Psoas muscle (tissue), 8 donors: ENCODE results near the gene SMG6. TPM values are rescaled to one million over a fixed set of nuclear protein-coding genes. Genes with fewer than 3 reads are reported as not detected.

Experiments used
- ATAC-seq, 4 donors: fragments of 200-7000 bp; cut with Tn5 transposase; one replicate each; pipeline ENCODE4 v1.9.1; 2020; ENCODE audit warnings: moderate library complexity in 3 of 4, mild to moderate bottlenecking in 2 of 4
- DNase-seq, 2 donors: peaks; one replicate each; pipeline ENCODE4 v3.0.0-alpha.2; 2020
- H3K27ac ChIP-seq: fragments of 200-600 bp; one replicate; pipeline ENCODE4 v1.8.0; 2022
- H3K27me3 ChIP-seq, 3 donors: fragments of 200-600 bp in 1 of 3; one replicate each; pipeline versions ENCODE4 v1.6.1 to v1.8.0; 2013 to 2022; ENCODE audit warnings: low read length in 2 of 3, mild to moderate bottlenecking in 2 of 3, moderate library complexity in 1 of 3; ENCODE audit not compliant: insufficient read depth in 3 of 3
- H3K36me3 ChIP-seq, 2 donors: fragments of 200-600 bp in 1 of 2; one replicate each; pipeline versions ENCODE4 v1.6.1 to v1.8.0; 2013 to 2022; ENCODE audit warnings: low read depth in 1 of 2, mild to moderate bottlenecking in 1 of 2, moderate library complexity in 1 of 2; ENCODE audit not compliant: insufficient read depth in 1 of 2
- H3K4me1 ChIP-seq: fragments of 200-600 bp; one replicate; pipeline ENCODE4 v1.8.0; 2022
- H3K4me3 ChIP-seq: fragments of 200-600 bp; one replicate; pipeline ENCODE4 v1.8.0; 2022; ENCODE audit warnings: mild to moderate bottlenecking
- H3K9me3 ChIP-seq: fragments of 200-600 bp; one replicate; pipeline ENCODE4 v1.8.0; 2022
- WGBS, 3 donors: extraction: QIAGEN DNeasy Blood & Tissue Kit; methylation state at CpG; one replicate each; pipeline versions ENCODE4 v1.1.6 to v1.1.7; 2013; 5-methylcytosine and 5-hydroxymethylcytosine counted together
- intact Hi-C, 2 donors: fragments of 100-400 bp; cut with DNase I; formaldehyde crosslinking; loops; one replicate each; pipeline versions ENCODE4 v1.11.0 to v1.14.2; 2022
- polyA plus RNA-seq, 3 donors: library from polyadenylated mRNA; stranded (reverse); fragments of 200-250 nt; gene quantifications; one replicate each; pipeline ENCODE4 v1.2.3, GENCODE V29; 2013
- total RNA-seq, 4 donors: library from RNA; stranded (reverse); fragmentation: NEBNext Ultra II Directional in 2 of 4; extraction: Animal tissue kit (Norgen Biotek cat#: 25700) in 2 of 4; gene quantifications; one replicate each; pipeline versions ENCODE4 v1.2.1 to v1.2.4, GENCODE V29; 2021 to 2023
- TF ChIP-seq, protein P1 (sequence below): fragments of 200-600 bp; IDR thresholded peaks from one replicate; pipeline ENCODE4 v1.8.0; 2022; ENCODE audit warnings: antibody characterized with exemption
- donor health status: healthy with polysubstance abuse.
- donor health status: DM: no; HTN: no; CAD: no; lungs with moderate emphysema.
- donor health status: Bipolar disorder and iron deficiency.
- donor health status: healthy.
- donor health status: DM: yes; HTN: yes; CAD: no.
- donor health status: DM: no; HTN: no; CAD: no.
- donor health status: DM: no; HTN: no; CAD: no.
- donor health status: DM: yes; HTN: yes; CAD: no.

The SMG6 gene
- total and polyA plus RNA-seq, 7 donors: 9.4 to 24.1 (median 16.3) TPM

DNA sequence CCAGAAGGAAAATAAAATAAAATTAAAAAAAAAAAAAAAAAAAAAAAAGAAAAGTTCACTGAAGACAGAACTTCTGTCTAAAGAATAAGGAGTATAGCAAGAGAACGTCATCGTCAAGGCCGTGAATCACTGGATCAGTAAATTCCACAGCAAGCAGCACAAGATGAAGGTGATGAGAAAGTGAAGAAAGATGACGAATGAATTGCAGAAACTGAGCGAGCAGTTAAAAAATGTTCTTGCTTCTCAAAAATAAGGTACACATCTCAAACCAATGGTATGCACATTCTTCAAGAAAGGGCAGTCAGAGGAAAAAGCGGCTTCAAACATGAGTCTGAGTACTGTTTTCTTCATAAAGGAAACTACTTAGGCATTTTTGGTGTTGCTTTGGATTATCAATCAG lies 104.7 kb downstream of the SMG6 start:
- TF ChIP-seq, protein P1, sequence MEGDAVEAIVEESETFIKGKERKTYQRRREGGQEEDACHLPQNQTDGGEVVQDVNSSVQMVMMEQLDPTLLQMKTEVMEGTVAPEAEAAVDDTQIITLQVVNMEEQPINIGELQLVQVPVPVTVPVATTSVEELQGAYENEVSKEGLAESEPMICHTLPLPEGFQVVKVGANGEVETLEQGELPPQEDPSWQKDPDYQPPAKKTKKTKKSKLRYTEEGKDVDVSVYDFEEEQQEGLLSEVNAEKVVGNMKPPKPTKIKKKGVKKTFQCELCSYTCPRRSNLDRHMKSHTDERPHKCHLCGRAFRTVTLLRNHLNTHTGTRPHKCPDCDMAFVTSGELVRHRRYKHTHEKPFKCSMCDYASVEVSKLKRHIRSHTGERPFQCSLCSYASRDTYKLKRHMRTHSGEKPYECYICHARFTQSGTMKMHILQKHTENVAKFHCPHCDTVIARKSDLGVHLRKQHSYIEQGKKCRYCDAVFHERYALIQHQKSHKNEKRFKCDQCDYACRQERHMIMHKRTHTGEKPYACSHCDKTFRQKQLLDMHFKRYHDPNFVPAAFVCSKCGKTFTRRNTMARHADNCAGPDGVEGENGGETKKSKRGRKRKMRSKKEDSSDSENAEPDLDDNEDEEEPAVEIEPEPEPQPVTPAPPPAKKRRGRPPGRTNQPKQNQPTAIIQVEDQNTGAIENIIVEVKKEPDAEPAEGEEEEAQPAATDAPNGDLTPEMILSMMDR: no peak
- H3K9me3 ChIP-seq: no peaks in the 10 kb centered on the region
- no peak overlapping the region for H3K4me3 ChIP-seq
- no peak overlapping the region for H3K27ac ChIP-seq
- peaks cover 30% of the 10 kb centered on the region for H3K4me1 ChIP-seq
- 86 to 88% (median 87%) methylated on average over 6 of the region's 6 CpGs for WGBS, 3 donors
- no peaks in the 10 kb centered on the region for H3K27me3 ChIP-seq
- DNase-seq (no peak), ATAC-seq (no peak)
- H3K36me3 ChIP-seq: no peaks in the 10 kb centered on the region
- intact Hi-C loops: no loop called here

DNA sequence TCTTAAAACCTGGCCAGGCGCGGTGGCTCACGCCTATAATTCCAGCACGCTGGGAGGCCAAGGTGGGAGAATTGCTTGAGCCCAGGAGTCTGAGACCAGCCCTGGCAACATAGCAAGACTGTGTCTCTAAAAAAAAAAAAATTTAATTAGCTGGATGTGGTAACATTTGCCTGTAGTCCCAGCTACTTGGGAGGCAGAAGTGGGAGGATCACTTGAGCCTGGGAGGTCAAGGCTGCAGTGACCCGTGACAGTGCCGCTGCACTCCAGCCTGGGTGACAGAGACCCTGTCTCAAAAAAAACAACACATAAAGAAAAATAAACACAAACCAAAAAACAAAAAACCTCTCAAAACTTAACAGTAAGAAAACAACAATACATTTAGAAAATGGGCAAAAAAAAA lies 106.3 kb downstream of the SMG6 start:
- no peak for ATAC-seq

DNA sequence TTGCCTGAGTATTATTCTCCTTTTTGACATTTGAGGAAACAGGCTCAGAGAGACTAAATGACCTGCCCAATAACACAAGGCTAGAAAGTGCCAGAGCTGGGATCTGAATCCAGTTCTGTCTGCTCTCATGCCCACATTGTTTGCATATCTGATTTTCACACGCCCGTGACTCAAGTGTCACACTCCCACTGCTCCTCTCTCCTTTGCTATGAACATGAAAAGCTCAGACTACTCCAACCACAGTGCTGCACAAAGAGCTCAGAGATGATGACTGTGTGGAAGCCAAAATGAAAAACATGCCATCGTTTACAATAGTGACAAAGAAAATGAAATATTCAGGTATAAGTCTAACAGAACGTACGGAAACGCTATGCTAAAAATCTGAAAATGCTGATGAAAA lies 107.9 kb downstream of the SMG6 start:
- WGBS, 3 donors: 36 to 56% (median 40%) methylated on average over 6 of the region's 6 CpGs
- Histone ChIP-seq H3K27me3 (no peaks in the 10 kb centered on the region), H3K9me3 (no peaks in the 10 kb centered on the region), H3K36me3 (no peaks in the 10 kb centered on the region), H3K4me1 (peaks cover 31% of the 10 kb centered on the region), H3K4me3 (no peak overlapping the region), H3K27ac (no peak overlapping the region)
- ATAC-seq (peak in 2 of 4 donors; percentile 31 to 49), DNase-seq (no peak)
- TF ChIP-seq, protein P1: no peak
- intact Hi-C loops: no loop called here

More for the DNA sequence above, 106.3 kb downstream of the SMG6 start:
- intact Hi-C loops: no loop called here
- TF ChIP-seq, protein P1: no peak
- no peak overlapping the region for H3K27ac ChIP-seq
- no peak for DNase-seq
- WGBS, 3 donors: 76 to 92% (median 90%) methylated on average over 6 of the region's 6 CpGs
- H3K36me3 ChIP-seq: no peaks in the 10 kb centered on the region
- no peaks in the 10 kb centered on the region for H3K9me3 ChIP-seq
- peaks cover 25% of the 10 kb centered on the region for H3K4me1 ChIP-seq
- H3K4me3 ChIP-seq: no peak overlapping the region
- H3K27me3 ChIP-seq: no peaks in the 10 kb centered on the region

DNA sequence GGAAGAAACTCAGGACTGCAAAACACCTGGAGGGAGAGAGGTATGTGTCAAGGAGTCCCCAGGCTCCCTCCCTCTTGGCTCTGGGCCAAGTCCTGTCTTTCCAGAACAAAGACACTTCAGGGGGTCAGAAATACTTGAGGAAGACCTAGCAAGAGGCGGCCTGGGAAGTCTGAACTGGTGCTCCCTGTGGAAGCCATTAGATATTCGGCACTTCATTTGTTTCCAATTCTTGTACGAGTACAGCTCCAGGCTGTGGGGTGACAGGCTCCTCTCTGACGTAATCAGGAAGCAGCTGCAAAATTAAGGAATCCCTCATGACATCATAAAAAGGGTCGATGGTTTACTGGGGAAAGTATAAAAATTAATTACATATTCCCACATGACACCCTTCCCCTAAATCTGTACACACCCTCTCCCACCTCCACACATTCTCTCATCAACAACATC lies 108.7 kb downstream of the SMG6 start:
- Histone ChIP-seq H3K4me3 (no peak overlapping the region), H3K27ac (no peak overlapping the region), H3K27me3 (no peaks in the 10 kb centered on the region), H3K9me3 (no peaks in the 10 kb centered on the region), H3K4me1 (peaks cover 33% of the 10 kb centered on the region), H3K36me3 (no peaks in the 10 kb centered on the region)
- DNase-seq (no peak), ATAC-seq (no peak)
- TF ChIP-seq, protein P1: no peak
- 37 to 55% (median 55%) methylated on average over 5 of the region's 5 CpGs for WGBS, 3 donors
- intact Hi-C loops: no loop called here

DNA sequence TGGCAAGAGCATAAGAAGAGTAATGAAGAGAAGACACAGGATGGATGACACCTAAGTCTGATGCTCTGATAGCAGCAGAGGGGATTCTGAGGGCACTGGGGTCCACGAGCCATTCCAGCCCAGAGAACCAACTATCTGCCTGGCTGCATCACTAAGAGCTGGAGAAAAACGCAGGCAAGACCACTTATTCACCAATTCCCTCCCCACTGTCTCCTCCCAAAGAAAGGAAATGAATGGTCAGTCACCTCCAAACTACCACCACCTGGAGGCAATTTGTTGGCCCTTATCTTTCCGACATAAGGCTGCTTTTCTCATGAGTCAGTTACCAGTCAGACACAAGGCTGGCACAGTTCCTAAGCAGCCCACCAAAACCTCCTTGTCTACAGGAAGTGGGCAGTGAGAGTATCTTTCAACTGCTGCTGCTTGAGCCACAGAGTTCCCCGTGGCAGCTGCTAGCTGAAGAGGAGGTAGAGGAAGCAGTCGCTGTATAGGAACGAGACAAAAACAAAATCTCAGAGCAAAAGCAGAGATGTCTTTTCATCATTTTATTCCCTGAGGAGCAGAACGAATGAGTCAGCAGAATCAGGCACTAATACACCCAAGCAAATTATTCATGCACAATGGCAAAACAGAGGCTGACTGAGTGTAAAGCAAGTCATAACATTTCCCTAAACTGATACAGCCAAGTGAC lies 111.1 kb downstream of the SMG6 start:
- TF ChIP-seq, protein P1: no peak
- Histone ChIP-seq H3K4me1 (peaks cover 56% of the 10 kb centered on the region), H3K36me3 (no peaks in the 10 kb centered on the region), H3K9me3 (no peaks in the 10 kb centered on the region), H3K27me3 (no peaks in the 10 kb centered on the region), H3K4me3 (no peak overlapping the region), H3K27ac (peak overlapping the region; percentile 58)
- ATAC-seq (peak in 2 of 4 donors; percentile 31 to 32), DNase-seq (peak in 1 of 2 donors; percentile 32)
- intact Hi-C loops: no loop called here
- 49 to 55% (median 54%) methylated on average over 7 of the region's 7 CpGs for WGBS, 3 donors
